Ovary (tissue), 9 donors: ENCODE measurements around the gene AKNAD1. TPM values are rescaled to one million over a fixed set of nuclear protein-coding genes. Genes with fewer than 3 reads are reported as not detected.

Source experiments
- DNase-seq, 5 donors: peaks; one replicate each; pipeline ENCODE4 v3.0.0-alpha.2; 2019 to 2020
- H3K27ac ChIP-seq, 2 donors: fragments of 200-600 bp; one replicate each; pipeline versions ENCODE4 v1.5.1 to v1.8.0; 2019 to 2022
- H3K27me3 ChIP-seq: fragments of 200-600 bp; one replicate; pipeline ENCODE4 v1.8.0; 2022
- H3K36me3 ChIP-seq: fragments of 200-600 bp; sonication (generic); one replicate; pipeline ENCODE4 v1.5.1; 2019
- H3K4me1 ChIP-seq: one replicate; pipeline ENCODE4 v1.8.1; 2013; ENCODE audit warnings: mild to moderate bottlenecking, moderate library complexity; ENCODE audit not compliant: insufficient read depth
- H3K4me3 ChIP-seq: fragments of 200-600 bp; sonication (generic); one replicate; pipeline ENCODE4 v1.5.1; 2017
- H3K9me3 ChIP-seq, 2 donors: fragments of 200-600 bp in 1 of 2; sonication (generic) in 1 of 2; one replicate each; pipeline versions ENCODE4 v1.5.1 to v1.8.1; 2013 to 2019; ENCODE audit warnings: mild to moderate bottlenecking in 1 of 2, moderate library complexity in 1 of 2
- EP300 ChIP-seq: sonication (generic); formaldehyde crosslinking; IDR thresholded peaks from one replicate; pipeline ENCODE4 v1.6.1; 2017; ENCODE audit warnings: antibody characterized with exemption
- POLR2A ChIP-seq: fragments of 450-650 bp; IDR thresholded peaks from one replicate; pipeline ENCODE4 v1.6.1; 2017; ENCODE audit warnings: antibody characterized with exemption, mild to moderate bottlenecking, moderate library complexity
- WGBS, 3 donors: extraction: QIAGEN DNeasy Blood & Tissue Kit in 1 of 3; methylation state at CpG; one replicate each; pipeline versions ENCODE4 v1.1.5 to v1.1.7; 2013 to 2017; 5-methylcytosine and 5-hydroxymethylcytosine counted together
- intact Hi-C, 4 donors: fragments of 100-400 bp; cut with DNase I; formaldehyde crosslinking; loops; one replicate each; pipeline versions ENCODE4 v1.11.0 to v1.15.1; 2022 to 2023
- polyA plus RNA-seq, 2 donors: library from polyadenylated mRNA; stranded (reverse); fragments of 200-250 nt in 1 of 2; fragments of 350-450 nt in 1 of 2; fragmentation: Illumina TruSeq in 1 of 2; extraction: RNeasy Lipid Tissue Mini Kit (QIAGEN cat#74804) in 1 of 2; gene quantifications; one replicate each; pipeline ENCODE4 v1.2.3, GENCODE V29; 2013 to 2014
- total RNA-seq, 7 donors: library from RNA; depleted of rRNA in 2 of 7; stranded (reverse); fragments of >200 nt in 2 of 7; fragmentation: NEBNext Ultra II Directional in 3 of 7; extraction: Animal tissue kit (Norgen Biotek cat#: 25700) in 3 of 7; gene quantifications; one replicate each; pipeline versions ENCODE4 v1.1.0 to v1.2.4, GENCODE V29; 2016 to 2023
- TF ChIP-seq, protein P1 (sequence below), 3 donors: fragments of 450-650 bp in 2 of 3; fragments of 200-600 bp in 1 of 3; IDR thresholded peaks; one replicate each; pipeline versions ENCODE4 v1.5.1 to v1.8.0; 2016 to 2022; ENCODE audit warnings: antibody characterized with exemption in 3 of 3, mild to moderate bottlenecking in 1 of 3
- donor health status: DM: no; HTN: no; CAD: no; lungs with moderate emphysema.
- donor health status: DM: no; HTN: no; CAD: no.
- donor health status: Bipolar disorder and iron deficiency.
- donor health status: DM: yes; HTN: yes; CAD: no.
- donor health status: DM: no; HTN: no; CAD: no.
- donor health status: DM: yes; HTN: yes; CAD: no.

The AKNAD1 gene
- total and polyA plus RNA-seq, 9 donors: 0.08 to 0.20 TPM; not detected in 7

DNA sequence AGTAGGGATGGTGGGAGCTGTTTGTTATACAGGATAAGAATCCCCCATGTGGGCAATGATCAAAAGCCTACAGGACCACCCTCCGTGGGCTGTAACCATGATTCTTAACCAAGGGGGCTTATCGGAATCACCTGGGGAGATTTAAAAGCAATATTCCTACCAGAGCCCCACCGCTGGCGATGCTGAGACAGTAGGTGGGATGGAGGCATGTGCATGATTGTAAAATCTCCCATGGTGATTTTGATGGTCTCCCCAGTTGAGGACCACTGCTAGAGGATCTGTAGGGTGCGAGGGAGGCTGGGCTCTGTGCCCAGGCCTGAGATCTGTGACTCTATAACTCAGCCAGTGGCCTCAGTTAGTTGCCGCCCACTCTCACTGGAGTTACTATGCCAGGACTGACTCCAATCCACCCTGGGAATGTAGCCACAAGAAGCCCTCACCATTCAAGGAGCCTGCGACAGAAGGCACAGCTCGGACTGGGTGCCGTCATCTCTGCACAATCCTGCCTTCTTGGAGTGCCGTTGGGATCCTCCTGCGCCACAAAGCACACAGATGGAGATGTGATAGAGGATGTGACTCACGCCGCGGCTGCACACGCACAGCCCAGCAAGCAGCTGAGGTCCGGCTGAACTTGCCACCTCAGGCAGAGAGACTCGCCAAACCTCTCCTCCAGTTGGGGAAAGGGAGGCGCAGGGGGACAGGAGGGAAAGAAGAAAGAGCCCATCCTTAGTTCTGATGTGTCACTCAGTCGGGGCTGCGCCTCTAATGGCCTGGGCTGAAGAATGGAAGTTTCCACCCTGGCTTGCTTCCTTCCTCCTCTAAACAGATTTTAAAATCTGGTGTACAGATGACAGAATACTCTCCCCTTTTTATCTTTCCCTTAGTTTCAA, 26.5 kb downstream of the AKNAD1 start:
- Histone ChIP-seq H3K36me3 (no peaks in the 10 kb centered on the region), H3K9me3 (no peaks in the 10 kb centered on the region), H3K27ac (no peak overlapping the region), H3K4me1 (peaks cover 1% of the 10 kb centered on the region), H3K4me3 (no peak overlapping the region), H3K27me3 (no peaks in the 10 kb centered on the region)
- TF ChIP-seq POLR2A: no peak
- no peak for TF ChIP-seq EP300
- TF ChIP-seq, protein P1, sequence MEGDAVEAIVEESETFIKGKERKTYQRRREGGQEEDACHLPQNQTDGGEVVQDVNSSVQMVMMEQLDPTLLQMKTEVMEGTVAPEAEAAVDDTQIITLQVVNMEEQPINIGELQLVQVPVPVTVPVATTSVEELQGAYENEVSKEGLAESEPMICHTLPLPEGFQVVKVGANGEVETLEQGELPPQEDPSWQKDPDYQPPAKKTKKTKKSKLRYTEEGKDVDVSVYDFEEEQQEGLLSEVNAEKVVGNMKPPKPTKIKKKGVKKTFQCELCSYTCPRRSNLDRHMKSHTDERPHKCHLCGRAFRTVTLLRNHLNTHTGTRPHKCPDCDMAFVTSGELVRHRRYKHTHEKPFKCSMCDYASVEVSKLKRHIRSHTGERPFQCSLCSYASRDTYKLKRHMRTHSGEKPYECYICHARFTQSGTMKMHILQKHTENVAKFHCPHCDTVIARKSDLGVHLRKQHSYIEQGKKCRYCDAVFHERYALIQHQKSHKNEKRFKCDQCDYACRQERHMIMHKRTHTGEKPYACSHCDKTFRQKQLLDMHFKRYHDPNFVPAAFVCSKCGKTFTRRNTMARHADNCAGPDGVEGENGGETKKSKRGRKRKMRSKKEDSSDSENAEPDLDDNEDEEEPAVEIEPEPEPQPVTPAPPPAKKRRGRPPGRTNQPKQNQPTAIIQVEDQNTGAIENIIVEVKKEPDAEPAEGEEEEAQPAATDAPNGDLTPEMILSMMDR (IDR thresholded peaks at IDR 0.05): no peak
- intact Hi-C loops: loop anchor here in 1 of 4 donors (10.0 kb wide), 1 partner anchor 64 kb away; no protein-coding TSS in a partner anchor
- 78 to 80% (median 79%) methylated on average over 20 of the region's 20 CpGs for WGBS, 3 donors
- DNase-seq: peak in 1 of 5 donors; percentile 31

DNA sequence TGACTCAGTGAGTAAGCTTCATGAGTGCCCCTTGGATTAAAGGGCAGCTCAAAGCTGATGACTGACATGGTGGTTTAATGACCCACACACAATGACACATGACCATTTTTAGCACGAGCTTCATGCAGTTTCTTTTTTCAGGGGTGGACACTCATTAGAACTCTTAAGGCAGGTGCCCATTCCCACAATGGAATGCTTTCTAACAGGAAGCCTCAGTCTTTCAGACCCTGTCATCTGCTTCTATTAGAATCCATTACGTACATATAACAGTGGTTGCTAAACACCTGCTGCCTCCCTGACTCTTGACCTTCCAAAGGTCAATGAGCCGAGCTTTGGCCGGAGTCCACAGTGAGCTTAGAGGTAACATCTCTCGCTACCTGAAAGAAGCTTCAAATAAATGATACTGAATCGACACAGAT, 27.4 kb downstream of the AKNAD1 start:
- Histone ChIP-seq H3K36me3 (no peaks in the 10 kb centered on the region), H3K27me3 (no peaks in the 10 kb centered on the region), H3K4me1 (peaks cover 1% of the 10 kb centered on the region), H3K4me3 (no peak overlapping the region), H3K27ac (no peak overlapping the region), H3K9me3 (no peaks in the 10 kb centered on the region)
- TF ChIP-seq EP300 (no peak), POLR2A (no peak)
- TF ChIP-seq, protein P1 (IDR thresholded peaks at IDR 0.05): no peak
- intact Hi-C loops: loop anchor here in 2 of 4 donors (5.0 to 10.0 kb wide), 2 partner anchors 45 to 68 kb away; partner anchors contain the start of gene GPSM2 (in 1 of the 2)
- no peak for DNase-seq
- 69 to 81% (median 74%) methylated on average over 6 of the region's 6 CpGs for WGBS, 3 donors

DNA sequence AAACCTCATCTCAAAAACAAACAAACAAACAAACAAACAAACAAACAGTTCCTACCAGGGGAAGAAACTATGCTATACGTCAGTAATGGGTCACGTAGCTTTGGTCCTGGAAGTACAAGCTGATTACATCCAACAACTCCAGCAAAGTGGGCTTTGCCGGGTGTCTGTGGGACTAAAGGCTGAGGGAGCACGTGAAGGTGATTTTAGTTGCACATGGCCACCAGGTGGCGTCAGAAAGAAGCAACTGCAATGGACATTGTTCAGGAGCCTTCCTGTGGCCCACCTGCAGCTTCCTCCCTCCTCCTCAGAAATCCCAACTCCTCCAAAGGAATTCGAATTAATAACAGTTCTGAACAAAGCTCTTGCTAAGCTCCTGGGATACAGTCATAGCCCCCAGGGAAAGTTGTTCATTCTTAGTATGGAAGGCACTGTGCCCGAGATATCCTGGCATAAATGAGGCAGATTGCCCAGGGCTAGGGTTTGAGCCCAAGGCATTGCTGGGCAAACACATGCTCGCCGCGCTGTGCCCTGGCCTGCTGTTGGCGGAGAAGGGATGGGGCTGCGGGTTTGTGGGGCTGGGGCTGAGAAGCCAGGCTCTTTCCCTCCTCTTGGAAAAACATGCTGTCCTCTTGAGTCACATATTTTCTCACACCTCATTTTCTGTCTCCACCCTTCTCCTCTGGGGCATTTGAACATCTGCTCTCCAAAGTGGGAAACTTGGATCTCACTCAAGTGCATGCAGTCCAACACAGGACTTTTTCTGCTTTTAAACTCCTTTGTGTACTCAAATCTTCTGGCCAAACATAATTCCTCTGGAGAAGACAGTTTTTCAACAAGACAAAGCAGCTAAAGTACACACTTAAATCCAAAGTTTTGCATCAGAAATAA, 28.6 kb downstream of the AKNAD1 start:
- H3K27me3 ChIP-seq: no peaks in the 10 kb centered on the region
- no peaks in the 10 kb centered on the region for H3K36me3 ChIP-seq
- 36 to 44% (median 43%) methylated on average over 12 of the region's 12 CpGs for WGBS, 3 donors
- H3K27ac ChIP-seq: no peak overlapping the region
- TF ChIP-seq POLR2A (no peak), EP300 (no peak)
- TF ChIP-seq, protein P1 (IDR thresholded peaks at IDR 0.05): peak in 2 of 3 donors; percentile 39 to 53
- no peak overlapping the region for H3K4me3 ChIP-seq
- intact Hi-C loops: loop anchor here in 2 of 4 donors (5.0 to 10.0 kb wide), 2 partner anchors 46 to 69 kb away; partner anchors contain the start of gene GPSM2 (in 1 of the 2)
- no peaks in the 10 kb centered on the region for H3K9me3 ChIP-seq
- peak; percentile 55 to 80 (median 69) for DNase-seq
- peaks cover 1% of the 10 kb centered on the region for H3K4me1 ChIP-seq

DNA sequence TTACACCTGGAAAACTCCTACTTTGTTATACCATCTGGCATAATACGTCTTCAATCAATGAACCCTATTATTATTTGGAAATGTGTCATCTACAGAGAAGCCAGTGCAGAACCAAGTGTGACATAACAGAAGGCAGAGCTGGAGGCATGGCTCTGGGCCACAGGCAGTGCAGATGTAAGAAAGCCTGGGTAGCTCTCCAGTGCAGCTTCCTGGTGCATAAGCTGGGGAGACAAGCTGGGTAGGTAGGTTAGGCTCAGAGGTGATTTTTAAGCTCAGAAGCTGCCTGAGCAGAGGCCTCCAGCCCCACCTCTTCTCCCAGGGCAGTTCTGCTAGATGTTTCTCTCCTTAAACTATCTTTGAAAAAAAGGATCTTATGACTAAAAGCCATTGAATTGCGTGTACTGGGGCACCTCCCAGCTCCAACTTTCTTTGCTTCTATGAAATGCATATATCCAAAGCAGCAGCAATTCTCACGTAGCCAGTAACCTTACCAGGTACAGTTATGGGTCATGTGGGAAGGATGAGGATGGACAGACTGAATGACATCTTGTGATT, 30.7 kb downstream of the AKNAD1 start:
- H3K4me1 ChIP-seq: peaks cover 1% of the 10 kb centered on the region
- TF ChIP-seq POLR2A (no peak), EP300 (no peak)
- TF ChIP-seq, protein P1 (IDR thresholded peaks at IDR 0.05): no peak
- H3K9me3 ChIP-seq: no peaks in the 10 kb centered on the region

More for the DNA sequence above, 30.7 kb downstream of the AKNAD1 start:
- no peaks in the 10 kb centered on the region for H3K27me3 ChIP-seq
- WGBS, 3 donors: 89 to 94% (median 92%) methylated on average over 3 of the region's 3 CpGs
- H3K36me3 ChIP-seq: no peaks in the 10 kb centered on the region
- intact Hi-C loops: loop anchor here in 2 of 4 donors (5.0 to 10.0 kb wide), 2 partner anchors 49 to 71 kb away; partner anchors contain the start of gene GPSM2 (in 1 of the 2)
- no peak for DNase-seq
- no peak overlapping the region for H3K4me3 ChIP-seq
- no peak overlapping the region for H3K27ac ChIP-seq
